K562 (cell line): ENCODE measurements around the gene IFFO2. TPM values are rescaled to one million over a fixed set of nuclear protein-coding genes. Genes with fewer than 3 reads are reported as not detected.
A peak's percentile ranks its signal among the peaks of the same experiment; 100 is the strongest.

Experiments used
- CREM ChIP-seq: IDR thresholded peaks from 2 replicates; pipeline ENCODE4 v1.6.1; 2014; ENCODE audit warnings: antibody characterized with exemption, low read depth
- ESRRA ChIP-seq: fragments of 450-650 bp; IDR thresholded peaks from 2 replicates; pipeline ENCODE4 v1.6.1; 2014; ENCODE audit warnings: low read depth, mild to moderate bottlenecking, moderate library complexity, borderline replicate concordance
- HNRNPUL1 ChIP-seq: fragments of 200-400 bp; formaldehyde crosslinking; IDR thresholded peaks from 2 replicates; pipeline ENCODE4 v1.6.1; 2017; ENCODE audit warnings: low read length
- LEF1 ChIP-seq: fragments of 450-650 bp; IDR thresholded peaks from 2 replicates; pipeline ENCODE4 v1.6.1; 2016; ENCODE audit warnings: mild to moderate bottlenecking
- MBD1 ChIP-seq: fragments of 250-450 bp; sonication (Bioruptor Pico); IDR thresholded peaks from 2 replicates; pipeline ENCODE4 v1.8.0; 2022; ENCODE audit warnings: inconsistent platforms
- MCM2 ChIP-seq: fragments of 450-650 bp; IDR thresholded peaks from 2 replicates; pipeline ENCODE4 v1.6.1; 2017; ENCODE audit warnings: low read depth, mild to moderate bottlenecking
- PKNOX1 ChIP-seq: fragments of 450-650 bp; IDR thresholded peaks from 2 replicates; pipeline ENCODE4 v1.6.1; 2016
- ZKSCAN8 ChIP-seq: fragments of 200-800 bp; sonication (Bioruptor generic); IDR thresholded peaks from 2 replicates; pipeline ENCODE4 v1.6.1; 2016; ENCODE audit warnings: missing genetic modification characterization, missing compliant biosample characterization
- ZNF551 ChIP-seq: fragments of 250-450 bp; sonication (Bioruptor Pico); IDR thresholded peaks from 2 replicates; pipeline ENCODE4 v1.5.0; 2021; ENCODE audit warnings: mild to moderate bottlenecking, moderate library complexity
- polyA plus RNA-seq, 8 experiments: library from polyadenylated mRNA; depleted of rRNA in 4 of 8; stranded (reverse) in 5 of 8; unstranded in 3 of 8; fragments of >200 nt; fragmentation: Nextera tagmentation in 2 of 8; fragmentation: Illumina TruSeq in 1 of 8; extraction: Ambion mirVana in 2 of 8; extraction: Trizol in 1 of 8; gene quantifications; 2 replicates each; pipeline versions ENCODE4 v1.2.1 to v1.2.3, GENCODE V29; 2011 to 2014; ENCODE audit warnings: inconsistent platforms in 1 of 8, missing spikeins in 1 of 8
- total RNA-seq, 7 experiments: library from RNA; depleted of rRNA in 6 of 7; stranded (reverse); fragments of >200 nt in 6 of 7; fragmentation: Illumina TruSeq in 2 of 7; extraction: Trizol in 2 of 7; gene quantifications; 2 replicates each; pipeline versions ENCODE4 v1.2.1 to v1.2.3, GENCODE V29; 2011 to 2021; ENCODE audit warnings: low replicate concordance in 1 of 7
- TF ChIP-seq, protein P1 (sequence below): fragments of 450-650 bp; IDR thresholded peaks from 2 replicates; pipeline ENCODE4 v1.6.1; 2016; ENCODE audit warnings: mild to moderate bottlenecking, moderate library complexity

Gene IFFO2
- total and polyA plus RNA-seq, 9 of the 15 experiments (the other 6 are each of a cell fraction or from before 2014, with no cell fraction given), result 0.15 to 1.0 (median 0.44) TPM; not detected in 2

GRCh38 chr1:18908911-18909771, 47.3 kb downstream of the IFFO2 start (continued):
- TF ChIP-seq MBD1 (CRISPR knock-in tag), result no peak
- TF ChIP-seq HNRNPUL1, result no peak
- no peak for TF ChIP-seq MCM2
- peak; percentile 48 for TF ChIP-seq CREM
- peak; percentile 59; the same call in 1 of the 2 replicates for TF ChIP-seq ZKSCAN8 (CRISPR knock-in tag)
- 0 out of 2 replicates have a peak, but pooled peaks have one; percentile 9 for TF ChIP-seq ESRRA
- TF ChIP-seq LEF1, result peak; percentile 59; the same call in 1 of the 2 replicates
- TF ChIP-seq, protein P1, sequence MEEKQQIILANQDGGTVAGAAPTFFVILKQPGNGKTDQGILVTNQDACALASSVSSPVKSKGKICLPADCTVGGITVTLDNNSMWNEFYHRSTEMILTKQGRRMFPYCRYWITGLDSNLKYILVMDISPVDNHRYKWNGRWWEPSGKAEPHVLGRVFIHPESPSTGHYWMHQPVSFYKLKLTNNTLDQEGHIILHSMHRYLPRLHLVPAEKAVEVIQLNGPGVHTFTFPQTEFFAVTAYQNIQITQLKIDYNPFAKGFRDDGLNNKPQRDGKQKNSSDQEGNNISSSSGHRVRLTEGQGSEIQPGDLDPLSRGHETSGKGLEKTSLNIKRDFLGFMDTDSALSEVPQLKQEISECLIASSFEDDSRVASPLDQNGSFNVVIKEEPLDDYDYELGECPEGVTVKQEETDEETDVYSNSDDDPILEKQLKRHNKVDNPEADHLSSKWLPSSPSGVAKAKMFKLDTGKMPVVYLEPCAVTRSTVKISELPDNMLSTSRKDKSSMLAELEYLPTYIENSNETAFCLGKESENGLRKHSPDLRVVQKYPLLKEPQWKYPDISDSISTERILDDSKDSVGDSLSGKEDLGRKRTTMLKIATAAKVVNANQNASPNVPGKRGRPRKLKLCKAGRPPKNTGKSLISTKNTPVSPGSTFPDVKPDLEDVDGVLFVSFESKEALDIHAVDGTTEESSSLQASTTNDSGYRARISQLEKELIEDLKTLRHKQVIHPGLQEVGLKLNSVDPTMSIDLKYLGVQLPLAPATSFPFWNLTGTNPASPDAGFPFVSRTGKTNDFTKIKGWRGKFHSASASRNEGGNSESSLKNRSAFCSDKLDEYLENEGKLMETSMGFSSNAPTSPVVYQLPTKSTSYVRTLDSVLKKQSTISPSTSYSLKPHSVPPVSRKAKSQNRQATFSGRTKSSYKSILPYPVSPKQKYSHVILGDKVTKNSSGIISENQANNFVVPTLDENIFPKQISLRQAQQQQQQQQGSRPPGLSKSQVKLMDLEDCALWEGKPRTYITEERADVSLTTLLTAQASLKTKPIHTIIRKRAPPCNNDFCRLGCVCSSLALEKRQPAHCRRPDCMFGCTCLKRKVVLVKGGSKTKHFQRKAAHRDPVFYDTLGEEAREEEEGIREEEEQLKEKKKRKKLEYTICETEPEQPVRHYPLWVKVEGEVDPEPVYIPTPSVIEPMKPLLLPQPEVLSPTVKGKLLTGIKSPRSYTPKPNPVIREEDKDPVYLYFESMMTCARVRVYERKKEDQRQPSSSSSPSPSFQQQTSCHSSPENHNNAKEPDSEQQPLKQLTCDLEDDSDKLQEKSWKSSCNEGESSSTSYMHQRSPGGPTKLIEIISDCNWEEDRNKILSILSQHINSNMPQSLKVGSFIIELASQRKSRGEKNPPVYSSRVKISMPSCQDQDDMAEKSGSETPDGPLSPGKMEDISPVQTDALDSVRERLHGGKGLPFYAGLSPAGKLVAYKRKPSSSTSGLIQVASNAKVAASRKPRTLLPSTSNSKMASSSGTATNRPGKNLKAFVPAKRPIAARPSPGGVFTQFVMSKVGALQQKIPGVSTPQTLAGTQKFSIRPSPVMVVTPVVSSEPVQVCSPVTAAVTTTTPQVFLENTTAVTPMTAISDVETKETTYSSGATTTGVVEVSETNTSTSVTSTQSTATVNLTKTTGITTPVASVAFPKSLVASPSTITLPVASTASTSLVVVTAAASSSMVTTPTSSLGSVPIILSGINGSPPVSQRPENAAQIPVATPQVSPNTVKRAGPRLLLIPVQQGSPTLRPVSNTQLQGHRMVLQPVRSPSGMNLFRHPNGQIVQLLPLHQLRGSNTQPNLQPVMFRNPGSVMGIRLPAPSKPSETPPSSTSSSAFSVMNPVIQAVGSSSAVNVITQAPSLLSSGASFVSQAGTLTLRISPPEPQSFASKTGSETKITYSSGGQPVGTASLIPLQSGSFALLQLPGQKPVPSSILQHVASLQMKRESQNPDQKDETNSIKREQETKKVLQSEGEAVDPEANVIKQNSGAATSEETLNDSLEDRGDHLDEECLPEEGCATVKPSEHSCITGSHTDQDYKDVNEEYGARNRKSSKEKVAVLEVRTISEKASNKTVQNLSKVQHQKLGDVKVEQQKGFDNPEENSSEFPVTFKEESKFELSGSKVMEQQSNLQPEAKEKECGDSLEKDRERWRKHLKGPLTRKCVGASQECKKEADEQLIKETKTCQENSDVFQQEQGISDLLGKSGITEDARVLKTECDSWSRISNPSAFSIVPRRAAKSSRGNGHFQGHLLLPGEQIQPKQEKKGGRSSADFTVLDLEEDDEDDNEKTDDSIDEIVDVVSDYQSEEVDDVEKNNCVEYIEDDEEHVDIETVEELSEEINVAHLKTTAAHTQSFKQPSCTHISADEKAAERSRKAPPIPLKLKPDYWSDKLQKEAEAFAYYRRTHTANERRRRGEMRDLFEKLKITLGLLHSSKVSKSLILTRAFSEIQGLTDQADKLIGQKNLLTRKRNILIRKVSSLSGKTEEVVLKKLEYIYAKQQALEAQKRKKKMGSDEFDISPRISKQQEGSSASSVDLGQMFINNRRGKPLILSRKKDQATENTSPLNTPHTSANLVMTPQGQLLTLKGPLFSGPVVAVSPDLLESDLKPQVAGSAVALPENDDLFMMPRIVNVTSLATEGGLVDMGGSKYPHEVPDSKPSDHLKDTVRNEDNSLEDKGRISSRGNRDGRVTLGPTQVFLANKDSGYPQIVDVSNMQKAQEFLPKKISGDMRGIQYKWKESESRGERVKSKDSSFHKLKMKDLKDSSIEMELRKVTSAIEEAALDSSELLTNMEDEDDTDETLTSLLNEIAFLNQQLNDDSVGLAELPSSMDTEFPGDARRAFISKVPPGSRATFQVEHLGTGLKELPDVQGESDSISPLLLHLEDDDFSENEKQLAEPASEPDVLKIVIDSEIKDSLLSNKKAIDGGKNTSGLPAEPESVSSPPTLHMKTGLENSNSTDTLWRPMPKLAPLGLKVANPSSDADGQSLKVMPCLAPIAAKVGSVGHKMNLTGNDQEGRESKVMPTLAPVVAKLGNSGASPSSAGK, result peak; percentile 62
- TF ChIP-seq ZNF551 (CRISPR knock-in tag), result no peak
- peak; percentile 82 for TF ChIP-seq PKNOX1
